ENCODE data around the gene NOM1. TPM values are rescaled to one million over a fixed set of nuclear protein-coding genes. Genes with fewer than 3 reads are reported as not detected.

The NOM1 gene
- total RNA-seq, 1 experiment from 2014 or later = 31.7 TPM

- peaks cover 4 to 5% (median 4%) of the 10 kb centered on the region in 3 experiments; a peak in 6 of 7 replicates for H3K36me3 Mint-ChIP-seq (ENCODE audit: insufficient read depth in 1 of 3, low read depth in 3 of 3)
- H3K4me3 Mint-ChIP-seq = peak overlapping the region in 1 of 2 experiments; percentile 49; a peak in 1 of 5 replicates
- no peak overlapping the region; a peak in 1 of 7 replicates for H3K27ac Mint-ChIP-seq
Measured at GRCh38 chr7:156947120-156947843, 2.2 kb upstream of the NOM1 start.

More at GRCh38 chr7:156947120-156947843, 2.2 kb upstream of the NOM1 start:
- Histone ChIP-seq H3K27me3 (ENCODE audit: insufficient read depth, low read length) (no peaks in the 10 kb centered on the region), H4K91ac (ENCODE audit: insufficient read length, low read depth, low read length) (no peak overlapping the region), H4K8ac (replicated peaks; ENCODE audit: insufficient read length, low read depth, low read length) (no peak overlapping the region), H3T11ph (ENCODE audit: low read length) (no peak overlapping the region), H3K23me2 (ENCODE audit: insufficient read length, low read depth, low read length, poor library complexity, severe bottlenecking) (peaks cover 15% of the 10 kb centered on the region), H3K9ac (ENCODE audit: extremely low read depth, insufficient read length, low read length) (no peak overlapping the region), H2BK5ac (ENCODE audit: insufficient read length, low read length) (no peak overlapping the region), H3K4me2 (ENCODE audit: insufficient read depth, insufficient read length, low read length) (no peak overlapping the region), H3K23ac (ENCODE audit: insufficient read length, low read depth, low read length) (no peak overlapping the region), H4K5ac (ENCODE audit: insufficient read length, low read depth, low read length) (no peak overlapping the region), H3K79me2 (ENCODE audit: insufficient read depth, low read length) (peaks cover 16% of the 10 kb centered on the region; the same call in 1 of the 2 replicates), H2BK15ac (ENCODE audit: low read depth, low read length) (no peak overlapping the region), H4K20me1 (ENCODE audit: control insufficient read depth, insufficient read depth, insufficient read length) (no peaks in the 10 kb centered on the region), H2BK120ac (ENCODE audit: low read depth, low read length, poor library complexity, severe bottlenecking) (no peak overlapping the region), H3K18ac (ENCODE audit: insufficient read length, low read depth, low read length) (no peak overlapping the region), H2AK5ac (ENCODE audit: insufficient read length, low read length) (no peak overlapping the region), H3K4ac (ENCODE audit: low read depth, low read length) (no peak overlapping the region), H3K79me1 (ENCODE audit: insufficient read depth, low read depth, low read length, poor library complexity, severe bottlenecking) (peaks cover 10% of the 10 kb centered on the region), H3K56ac (ENCODE audit: insufficient read length, low read depth, low read length) (no peak overlapping the region), H3K27ac (ENCODE audit: insufficient read length, low read depth, low read length) (no peak overlapping the region), H3K4me1 (ENCODE audit: insufficient read depth, low read length) (peaks cover 3% of the 10 kb centered on the region; the same call in 1 of the 2 replicates), H3K9me3 (ENCODE audit: control insufficient read depth, low read depth, low read length) (no peaks in the 10 kb centered on the region), H2AFZ (ENCODE audit: low read length) (no peak overlapping the region), H2BK20ac (ENCODE audit: low read depth, low read length, poor library complexity, severe bottlenecking) (no peak overlapping the region), H2BK12ac (ENCODE audit: insufficient read length, low read depth, low read length) (no peak overlapping the region), H3K14ac (ENCODE audit: insufficient read depth, low read length) (no peak overlapping the region)
- H3K4me1 Mint-ChIP-seq = peaks cover 18 to 33% of the 10 kb centered on the region in 2 experiments
- TF ChIP-seq CTCF (conservative IDR thresholded peaks at IDR 0.05) = no peak
- no peaks in the 10 kb centered on the region; a peak in 1 of 5 replicates for H3K9me3 Mint-ChIP-seq
- H3K27me3 Mint-ChIP-seq (ENCODE audit: low read depth) = peaks cover 28% of the 10 kb centered on the region
- WGBS (ENCODE audit: extremely low coverage, insufficient read length, low lambda C conversion rate) = no CpG with 5 or more reads among the region's 12 CpGs
- DNase-seq = no peak

All from H9 (cell line).